Mesenchymal stem cell (in vitro differentiated cells and primary cell): Measurements from ENCODE around the gene PLEKHG1.

Experiments used
- DNase-seq: peaks from one replicate; pipeline ENCODE4 v3.0.0-alpha.2; 2013
- H2AFZ ChIP-seq: one replicate; pipeline ENCODE4 v1.6.1; 2013; ENCODE audit warnings: low read depth, mild to moderate bottlenecking, control low read depth, inconsistent platforms, low read length, moderate library complexity
- H2AK5ac ChIP-seq: 2 replicates; pipeline ENCODE4 v1.6.1; 2013; ENCODE audit warnings: low read length, moderate library complexity, mild to moderate bottlenecking, inconsistent platforms; ENCODE audit not compliant: severe bottlenecking
- H2BK120ac ChIP-seq: one replicate; pipeline ENCODE4 v1.6.1; 2013; ENCODE audit warnings: low read depth, mild to moderate bottlenecking, inconsistent platforms, low read length, moderate library complexity
- H2BK12ac ChIP-seq, 2 experiments: one replicate each; pipeline ENCODE4 v1.6.1; 2013; ENCODE audit warnings: inconsistent platforms in 2 of 2, low read length in 2 of 2, mild to moderate bottlenecking in 2 of 2, moderate library complexity in 2 of 2, control low read depth in 1 of 2
- H2BK15ac ChIP-seq: one replicate; pipeline ENCODE4 v1.6.1; 2013; ENCODE audit warnings: mild to moderate bottlenecking, low read depth, inconsistent platforms; ENCODE audit not compliant: poor library complexity, severe bottlenecking
- H2BK5ac ChIP-seq: 2 replicates; pipeline ENCODE4 v1.6.1; 2013; ENCODE audit warnings: low read depth, mild to moderate bottlenecking, low read length, control low read depth, inconsistent platforms; ENCODE audit not compliant: poor library complexity, severe bottlenecking
- H3K14ac ChIP-seq, 2 experiments: one replicate each; pipeline ENCODE4 v1.6.1; 2013; ENCODE audit warnings: inconsistent platforms in 2 of 2, low read length in 2 of 2, control low read depth in 1 of 2, mild to moderate bottlenecking in 1 of 2, moderate library complexity in 1 of 2
- H3K18ac ChIP-seq, 2 experiments: one replicate each; pipeline ENCODE4 v1.6.1; 2013; ENCODE audit warnings: inconsistent platforms in 2 of 2, low read length in 2 of 2, control low read depth in 1 of 2, low read depth in 1 of 2, mild to moderate bottlenecking in 1 of 2
- H3K23ac ChIP-seq, 2 experiments: one replicate each; pipeline ENCODE4 v1.6.1; 2013; ENCODE audit warnings: inconsistent platforms in 2 of 2, low read length in 2 of 2, mild to moderate bottlenecking in 2 of 2, moderate library complexity in 2 of 2, control low read depth in 1 of 2
- H3K27ac ChIP-seq: 2 replicates; pipeline ENCODE4 v1.5.1; 2013; ENCODE audit warnings: mild to moderate bottlenecking, moderate library complexity, low read length, control low read depth, inconsistent platforms; ENCODE audit not compliant: poor library complexity, severe bottlenecking
- H3K27me3 ChIP-seq, 2 experiments: 2 replicates each; pipeline versions ENCODE4 v1.6.1 to v1.7.0; 2013; ENCODE audit warnings: low read length in 2 of 2, mild to moderate bottlenecking in 2 of 2, moderate library complexity in 2 of 2, control low read depth in 1 of 2, inconsistent platforms in 1 of 2; ENCODE audit not compliant: control insufficient read depth in 1 of 2, insufficient read depth in 1 of 2
- H3K36me3 ChIP-seq, 2 experiments: 2 replicates each; pipeline versions ENCODE4 v1.6.1 to v1.7.0; 2013; ENCODE audit warnings: low read length in 2 of 2, control low read depth in 1 of 2, inconsistent platforms in 1 of 2, low read depth in 1 of 2, mild to moderate bottlenecking in 1 of 2; ENCODE audit not compliant: insufficient read depth in 2 of 2, control insufficient read depth in 1 of 2
- H3K4ac ChIP-seq, 2 experiments: one replicate each; pipeline ENCODE4 v1.6.1; 2013; ENCODE audit warnings: inconsistent platforms in 2 of 2, low read length in 2 of 2, mild to moderate bottlenecking in 2 of 2, moderate library complexity in 2 of 2, control low read depth in 1 of 2, low read depth in 1 of 2
- H3K4me1 ChIP-seq: 2 replicates; pipeline ENCODE4 v1.6.1; 2013; ENCODE audit warnings: low read depth, low read length, control low read depth; ENCODE audit not compliant: control insufficient read depth, insufficient read depth
- H3K4me2 ChIP-seq: 2 replicates; pipeline ENCODE4 v1.6.1; 2013; ENCODE audit warnings: low read length, mild to moderate bottlenecking, inconsistent platforms; ENCODE audit not compliant: poor library complexity, severe bottlenecking
- H3K4me3 ChIP-seq, 2 experiments: 2 replicates each; pipeline versions ENCODE4 v1.5.1 to v1.7.0; 2013; ENCODE audit warnings: low read length in 2 of 2, mild to moderate bottlenecking in 2 of 2, control low read depth in 1 of 2, low read depth in 1 of 2; ENCODE audit not compliant: insufficient read depth in 1 of 2
- H3K79me1 ChIP-seq: replicated peaks from 2 replicates; pipeline ENCODE4 v1.6.1; 2013; ENCODE audit warnings: mild to moderate bottlenecking, control low read depth, low read length, inconsistent platforms; ENCODE audit not compliant: poor library complexity, severe bottlenecking
- H3K9ac ChIP-seq: 2 replicates; pipeline ENCODE4 v1.7.0; 2013; ENCODE audit warnings: mild to moderate bottlenecking, low read length, moderate library complexity
- H3K9me3 ChIP-seq: 2 replicates; pipeline ENCODE4 v1.7.0; 2013; ENCODE audit warnings: mild to moderate bottlenecking, low read length; ENCODE audit not compliant: control insufficient read depth
- H4K8ac ChIP-seq: one replicate; pipeline ENCODE4 v1.6.1; 2013; ENCODE audit warnings: inconsistent platforms, mild to moderate bottlenecking, low read length, moderate library complexity
- H4K91ac ChIP-seq: one replicate; pipeline ENCODE4 v1.6.1; 2013; ENCODE audit warnings: mild to moderate bottlenecking, low read length, inconsistent platforms
- WGBS: methylation state at CpG from one replicate; pipeline ENCODE4 v1.1.7; 2013; ENCODE audit warnings: mixed read lengths; 5-methylcytosine and 5-hydroxymethylcytosine counted together

Gene PLEKHG1

GRCh38 chr6:150635906-150636514 lies 36.3 kb downstream of the PLEKHG1 start:
- no peak overlapping the region for H2BK5ac ChIP-seq
- no peak overlapping the region for H3K23ac ChIP-seq
- no peaks in the 10 kb centered on the region for H3K27me3 ChIP-seq
- no peak overlapping the region for H3K4me2 ChIP-seq
- H3K14ac ChIP-seq: no peak overlapping the region
- no peak overlapping the region for H2BK15ac ChIP-seq
- H3K27ac ChIP-seq: no peak overlapping the region
- no peaks in the 10 kb centered on the region for H3K79me1 ChIP-seq
- no peak overlapping the region for H3K4ac ChIP-seq
- H3K4me1 ChIP-seq: peaks cover 2% of the 10 kb centered on the region
- DNase-seq: no peak
- H4K91ac ChIP-seq: no peak overlapping the region
- H3K36me3 ChIP-seq: no peaks in the 10 kb centered on the region
- H2AK5ac ChIP-seq: no peak overlapping the region
- no peak overlapping the region for H2BK12ac ChIP-seq
- H3K9ac ChIP-seq: no peak overlapping the region
- no peaks in the 10 kb centered on the region for H3K9me3 ChIP-seq
- no peak overlapping the region for H2AFZ ChIP-seq
- H4K8ac ChIP-seq: no peak overlapping the region
- no peak overlapping the region for H3K18ac ChIP-seq
- no peak overlapping the region for H3K4me3 ChIP-seq
- 100% methylated on average over 3 of the region's 3 CpGs for WGBS
- H2BK120ac ChIP-seq: no peak overlapping the region

GRCh38 chr6:150636808-150637207 lies 37.1 kb downstream of the PLEKHG1 start:
- 100% methylated on average over 1 of the region's 1 CpG for WGBS
- no peak overlapping the region for H3K27ac ChIP-seq
- H3K9ac ChIP-seq: no peak overlapping the region
- no peak overlapping the region for H3K4ac ChIP-seq
- no peaks in the 10 kb centered on the region for H3K36me3 ChIP-seq
- H3K4me1 ChIP-seq: peaks cover 2% of the 10 kb centered on the region
- H3K4me2 ChIP-seq: no peak overlapping the region
- no peak overlapping the region for H3K4me3 ChIP-seq
- no peak overlapping the region for H4K91ac ChIP-seq
- no peak overlapping the region for H2AFZ ChIP-seq
- H2BK15ac ChIP-seq: no peak overlapping the region
- no peak overlapping the region for H4K8ac ChIP-seq
- no peaks in the 10 kb centered on the region for H3K27me3 ChIP-seq
- H2AK5ac ChIP-seq: no peak overlapping the region
- H3K18ac ChIP-seq: no peak overlapping the region
- no peak overlapping the region for H2BK5ac ChIP-seq
- no peak overlapping the region for H3K23ac ChIP-seq
- no peaks in the 10 kb centered on the region for H3K79me1 ChIP-seq
- H3K14ac ChIP-seq: no peak overlapping the region
- no peak overlapping the region for H2BK12ac ChIP-seq
- no peak for DNase-seq
- no peaks in the 10 kb centered on the region for H3K9me3 ChIP-seq
- H2BK120ac ChIP-seq: no peak overlapping the region

GRCh38 chr6:150637266-150637665 lies 37.6 kb downstream of the PLEKHG1 start:
- no peak overlapping the region for H3K23ac ChIP-seq
- H2BK15ac ChIP-seq: no peak overlapping the region
- no peak for DNase-seq
- H4K8ac ChIP-seq: no peak overlapping the region
- H3K4ac ChIP-seq: no peak overlapping the region
- H3K27ac ChIP-seq: no peak overlapping the region
- no peaks in the 10 kb centered on the region for H3K27me3 ChIP-seq
- H2AK5ac ChIP-seq: no peak overlapping the region
- no peak overlapping the region for H3K4me2 ChIP-seq
- WGBS: no CpG with 5 or more reads among the region's 1 CpG
- H2BK5ac ChIP-seq: no peak overlapping the region
- H3K18ac ChIP-seq: no peak overlapping the region
- H3K9ac ChIP-seq: no peak overlapping the region
- no peak overlapping the region for H4K91ac ChIP-seq
- H3K4me1 ChIP-seq: peaks cover 2% of the 10 kb centered on the region
- H2BK12ac ChIP-seq: no peak overlapping the region
- no peak overlapping the region for H2BK120ac ChIP-seq
- H3K14ac ChIP-seq: no peak overlapping the region
- no peaks in the 10 kb centered on the region for H3K79me1 ChIP-seq
- H3K9me3 ChIP-seq: no peaks in the 10 kb centered on the region
- no peak overlapping the region for H3K4me3 ChIP-seq
- H2AFZ ChIP-seq: no peak overlapping the region
- no peaks in the 10 kb centered on the region for H3K36me3 ChIP-seq

GRCh38 chr6:150638267-150638666 lies 38.6 kb downstream of the PLEKHG1 start:
- no peak overlapping the region for H4K91ac ChIP-seq
- no peak overlapping the region for H3K27ac ChIP-seq
- H3K9ac ChIP-seq: no peak overlapping the region
- no peak overlapping the region for H3K14ac ChIP-seq
- no peak overlapping the region for H3K4ac ChIP-seq
- no peak overlapping the region for H2BK5ac ChIP-seq
- H3K9me3 ChIP-seq: no peaks in the 10 kb centered on the region
- H2AFZ ChIP-seq: no peak overlapping the region
- H2BK120ac ChIP-seq: no peak overlapping the region
- no peaks in the 10 kb centered on the region for H3K79me1 ChIP-seq
- no peak overlapping the region for H3K23ac ChIP-seq
- no peak overlapping the region for H3K4me3 ChIP-seq
- no peaks in the 10 kb centered on the region for H3K36me3 ChIP-seq
- DNase-seq: no peak
- H2BK15ac ChIP-seq: no peak overlapping the region
- H4K8ac ChIP-seq: no peak overlapping the region
- no peak overlapping the region for H3K4me2 ChIP-seq
- WGBS: 72% methylated on average over 1 of the region's 1 CpG
- H2BK12ac ChIP-seq: no peak overlapping the region
- no peak overlapping the region for H3K18ac ChIP-seq
- H2AK5ac ChIP-seq: no peak overlapping the region
- no peaks in the 10 kb centered on the region for H3K4me1 ChIP-seq
- no peaks in the 10 kb centered on the region for H3K27me3 ChIP-seq
